Ovary (tissue), 9 donors: ENCODE data around the gene PNMA8A. TPM values are rescaled to one million over a fixed set of nuclear protein-coding genes. Genes with fewer than 3 reads are reported as not detected.

ENCODE experiments used
- DNase-seq, 5 donors: peaks; one replicate each; pipeline ENCODE4 v3.0.0-alpha.2; 2019 to 2020
- H3K27ac ChIP-seq, 2 donors: fragments of 200-600 bp; one replicate each; pipeline versions ENCODE4 v1.5.1 to v1.8.0; 2019 to 2022
- H3K27me3 ChIP-seq: fragments of 200-600 bp; one replicate; pipeline ENCODE4 v1.8.0; 2022
- H3K36me3 ChIP-seq: fragments of 200-600 bp; sonication (generic); one replicate; pipeline ENCODE4 v1.5.1; 2019
- H3K4me1 ChIP-seq: one replicate; pipeline ENCODE4 v1.8.1; 2013; ENCODE audit warnings: mild to moderate bottlenecking, moderate library complexity; ENCODE audit not compliant: insufficient read depth
- H3K4me3 ChIP-seq: fragments of 200-600 bp; sonication (generic); one replicate; pipeline ENCODE4 v1.5.1; 2017
- H3K9me3 ChIP-seq, 2 donors: fragments of 200-600 bp in 1 of 2; sonication (generic) in 1 of 2; one replicate each; pipeline versions ENCODE4 v1.5.1 to v1.8.1; 2013 to 2019; ENCODE audit warnings: mild to moderate bottlenecking in 1 of 2, moderate library complexity in 1 of 2
- EP300 ChIP-seq: sonication (generic); formaldehyde crosslinking; IDR thresholded peaks from one replicate; pipeline ENCODE4 v1.6.1; 2017; ENCODE audit warnings: antibody characterized with exemption
- POLR2A ChIP-seq: fragments of 450-650 bp; IDR thresholded peaks from one replicate; pipeline ENCODE4 v1.6.1; 2017; ENCODE audit warnings: antibody characterized with exemption, mild to moderate bottlenecking, moderate library complexity
- WGBS, 3 donors: extraction: QIAGEN DNeasy Blood & Tissue Kit in 1 of 3; methylation state at CpG; one replicate each; pipeline versions ENCODE4 v1.1.5 to v1.1.7; 2013 to 2017; 5-methylcytosine and 5-hydroxymethylcytosine counted together
- intact Hi-C, 4 donors: fragments of 100-400 bp; cut with DNase I; formaldehyde crosslinking; loops; one replicate each; pipeline versions ENCODE4 v1.11.0 to v1.15.1; 2022 to 2023
- polyA plus RNA-seq, 2 donors: library from polyadenylated mRNA; stranded (reverse); fragments of 200-250 nt in 1 of 2; fragments of 350-450 nt in 1 of 2; fragmentation: Illumina TruSeq in 1 of 2; extraction: RNeasy Lipid Tissue Mini Kit (QIAGEN cat#74804) in 1 of 2; gene quantifications; one replicate each; pipeline ENCODE4 v1.2.3, GENCODE V29; 2013 to 2014
- total RNA-seq, 7 donors: library from RNA; depleted of rRNA in 2 of 7; stranded (reverse); fragments of >200 nt in 2 of 7; fragmentation: NEBNext Ultra II Directional in 3 of 7; extraction: Animal tissue kit (Norgen Biotek cat#: 25700) in 3 of 7; gene quantifications; one replicate each; pipeline versions ENCODE4 v1.1.0 to v1.2.4, GENCODE V29; 2016 to 2023
- TF ChIP-seq, protein P1 (sequence below), 3 donors: fragments of 450-650 bp in 2 of 3; fragments of 200-600 bp in 1 of 3; IDR thresholded peaks; one replicate each; pipeline versions ENCODE4 v1.5.1 to v1.8.0; 2016 to 2022; ENCODE audit warnings: antibody characterized with exemption in 3 of 3, mild to moderate bottlenecking in 1 of 3
- donor health status: DM: no; HTN: no; CAD: no; lungs with moderate emphysema.
- donor health status: DM: no; HTN: no; CAD: no.
- donor health status: Bipolar disorder and iron deficiency.
- donor health status: DM: yes; HTN: yes; CAD: no.
- donor health status: DM: no; HTN: no; CAD: no.
- donor health status: DM: yes; HTN: yes; CAD: no.

Gene PNMA8A
- total and polyA plus RNA-seq, 9 donors, result 8.8 to 35.3 (median 32.4) TPM

DNA sequence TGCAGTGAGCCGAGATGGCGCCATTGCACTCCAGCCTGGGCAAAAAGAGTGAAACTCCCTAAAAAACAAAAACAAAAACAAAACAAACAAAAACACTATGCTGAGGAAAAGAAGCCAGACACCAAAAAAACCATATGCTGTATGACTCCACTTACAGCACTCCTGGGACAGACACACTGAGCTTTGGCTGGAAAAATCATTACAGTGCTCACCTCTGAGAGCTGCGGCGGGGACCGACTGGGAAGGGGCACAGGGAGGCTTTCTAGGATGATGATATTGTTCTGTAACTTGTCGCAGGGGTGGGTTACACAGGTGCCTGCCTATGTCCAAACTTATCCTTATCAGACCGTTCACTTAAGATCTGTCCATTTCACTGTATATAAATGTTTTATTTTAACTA is 7.8 kb downstream of the PNMA8A start:
- Histone ChIP-seq H3K36me3 (no peaks in the 10 kb centered on the region), H3K4me1 (no peaks in the 10 kb centered on the region), H3K9me3 (no peaks in the 10 kb centered on the region), H3K27me3 (no peaks in the 10 kb centered on the region), H3K4me3 (no peak overlapping the region), H3K27ac (no peak overlapping the region)
- TF ChIP-seq POLR2A (no peak), EP300 (no peak)
- TF ChIP-seq, protein P1, sequence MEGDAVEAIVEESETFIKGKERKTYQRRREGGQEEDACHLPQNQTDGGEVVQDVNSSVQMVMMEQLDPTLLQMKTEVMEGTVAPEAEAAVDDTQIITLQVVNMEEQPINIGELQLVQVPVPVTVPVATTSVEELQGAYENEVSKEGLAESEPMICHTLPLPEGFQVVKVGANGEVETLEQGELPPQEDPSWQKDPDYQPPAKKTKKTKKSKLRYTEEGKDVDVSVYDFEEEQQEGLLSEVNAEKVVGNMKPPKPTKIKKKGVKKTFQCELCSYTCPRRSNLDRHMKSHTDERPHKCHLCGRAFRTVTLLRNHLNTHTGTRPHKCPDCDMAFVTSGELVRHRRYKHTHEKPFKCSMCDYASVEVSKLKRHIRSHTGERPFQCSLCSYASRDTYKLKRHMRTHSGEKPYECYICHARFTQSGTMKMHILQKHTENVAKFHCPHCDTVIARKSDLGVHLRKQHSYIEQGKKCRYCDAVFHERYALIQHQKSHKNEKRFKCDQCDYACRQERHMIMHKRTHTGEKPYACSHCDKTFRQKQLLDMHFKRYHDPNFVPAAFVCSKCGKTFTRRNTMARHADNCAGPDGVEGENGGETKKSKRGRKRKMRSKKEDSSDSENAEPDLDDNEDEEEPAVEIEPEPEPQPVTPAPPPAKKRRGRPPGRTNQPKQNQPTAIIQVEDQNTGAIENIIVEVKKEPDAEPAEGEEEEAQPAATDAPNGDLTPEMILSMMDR (IDR thresholded peaks at IDR 0.05), result no peak
- intact Hi-C loops, result no loop called here
- WGBS, 3 donors, result 81 to 83% (median 82%) methylated on average over 7 of the region's 7 CpGs
- DNase-seq, result peak in 1 of 5 donors; percentile 10

DNA sequence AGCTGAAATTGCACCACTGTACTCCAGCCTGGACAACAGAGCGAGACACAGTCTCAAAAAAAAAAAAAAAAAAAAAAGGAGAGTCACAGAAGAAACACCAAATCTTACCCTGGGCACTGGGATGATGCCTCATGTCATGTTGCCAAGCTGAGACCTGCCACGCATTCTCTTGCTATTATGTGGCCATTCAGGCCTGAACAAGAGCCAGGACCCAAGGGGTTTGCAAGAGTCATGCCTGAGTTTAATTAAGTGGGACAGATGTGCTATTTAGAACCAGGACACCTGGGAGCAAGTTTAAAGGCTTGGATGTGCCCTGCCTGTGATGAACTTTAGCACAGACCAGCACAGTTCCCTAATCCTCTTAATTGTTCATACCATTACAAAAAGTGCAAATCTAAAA is 9.8 kb downstream of the PNMA8A start:
- Histone ChIP-seq H3K36me3 (no peaks in the 10 kb centered on the region), H3K27ac (no peak overlapping the region)

DNA sequence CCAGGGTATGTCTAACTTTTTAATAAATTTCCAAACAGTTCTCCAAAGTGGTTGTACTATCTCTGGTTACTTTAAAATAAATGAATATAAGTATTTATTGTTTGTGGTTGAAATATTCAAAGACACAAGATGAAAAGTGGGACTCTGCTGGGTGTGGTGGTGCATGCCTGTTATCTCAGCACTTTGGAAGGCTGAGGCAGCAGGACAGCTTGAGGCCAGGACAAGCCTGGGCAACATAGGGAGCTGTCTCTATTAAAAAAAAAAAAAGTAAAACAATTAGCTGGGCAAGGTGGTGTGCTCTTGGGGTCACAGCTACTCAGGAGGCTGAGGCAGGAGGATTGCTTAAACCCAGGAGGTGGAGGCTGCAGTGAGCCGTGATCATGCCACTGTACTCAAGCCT is 10.4 kb downstream of the PNMA8A start:
- no peak for TF ChIP-seq POLR2A

More for the DNA sequence above, 9.8 kb downstream of the PNMA8A start:
- Histone ChIP-seq H3K4me1 (no peaks in the 10 kb centered on the region), H3K9me3 (no peaks in the 10 kb centered on the region), H3K27me3 (no peaks in the 10 kb centered on the region), H3K4me3 (no peak overlapping the region)
- no peak for DNase-seq
- intact Hi-C loops, result no loop called here
- TF ChIP-seq POLR2A (no peak), EP300 (no peak)
- TF ChIP-seq, protein P1 (IDR thresholded peaks at IDR 0.05), result no peak
- WGBS, 3 donors, result 93 to 97% (median 97%) methylated on average over 2 of the region's 2 CpGs

DNA sequence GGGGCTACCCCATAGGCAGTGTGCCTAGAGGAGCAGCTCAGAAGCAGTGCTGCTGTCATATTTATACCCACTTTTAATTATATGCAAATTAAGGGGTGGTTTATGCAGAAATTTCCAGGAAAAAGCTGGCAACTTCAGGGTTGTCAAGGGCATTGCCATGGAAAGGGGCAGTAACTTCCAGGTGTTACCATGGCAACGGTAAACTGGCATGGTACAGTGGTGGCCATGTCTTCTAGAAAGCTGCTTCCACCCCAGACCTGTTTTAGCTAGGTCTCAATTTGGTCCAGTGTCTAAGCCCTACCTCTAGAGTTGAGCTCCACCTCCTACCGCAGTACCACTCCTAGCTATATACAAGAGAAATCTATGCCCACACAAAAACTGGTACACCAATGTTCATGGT is 11.3 kb downstream of the PNMA8A start:
- H3K27me3 ChIP-seq, result no peaks in the 10 kb centered on the region
- no peak overlapping the region for H3K4me3 ChIP-seq
- intact Hi-C loops, result no loop called here
- TF ChIP-seq EP300 (no peak), POLR2A (no peak)
- TF ChIP-seq, protein P1 (IDR thresholded peaks at IDR 0.05), result no peak
- H3K36me3 ChIP-seq, result no peaks in the 10 kb centered on the region
- DNase-seq, result no peak
- no peaks in the 10 kb centered on the region for H3K9me3 ChIP-seq
- WGBS, 3 donors, result 62 to 81% (median 64%) methylated on average over 2 of the region's 2 CpGs
- H3K4me1 ChIP-seq, result no peaks in the 10 kb centered on the region
- no peak overlapping the region for H3K27ac ChIP-seq

More for the DNA sequence above, 10.4 kb downstream of the PNMA8A start:
- Histone ChIP-seq H3K36me3 (no peaks in the 10 kb centered on the region), H3K4me3 (no peak overlapping the region), H3K9me3 (no peaks in the 10 kb centered on the region), H3K4me1 (no peaks in the 10 kb centered on the region), H3K27me3 (no peaks in the 10 kb centered on the region), H3K27ac (no peak overlapping the region)
- 82 to 98% (median 88%) methylated on average over 1 of the region's 1 CpG for WGBS, 3 donors
- intact Hi-C loops, result no loop called here
- DNase-seq, result peak in 1 of 5 donors; percentile 1

DNA sequence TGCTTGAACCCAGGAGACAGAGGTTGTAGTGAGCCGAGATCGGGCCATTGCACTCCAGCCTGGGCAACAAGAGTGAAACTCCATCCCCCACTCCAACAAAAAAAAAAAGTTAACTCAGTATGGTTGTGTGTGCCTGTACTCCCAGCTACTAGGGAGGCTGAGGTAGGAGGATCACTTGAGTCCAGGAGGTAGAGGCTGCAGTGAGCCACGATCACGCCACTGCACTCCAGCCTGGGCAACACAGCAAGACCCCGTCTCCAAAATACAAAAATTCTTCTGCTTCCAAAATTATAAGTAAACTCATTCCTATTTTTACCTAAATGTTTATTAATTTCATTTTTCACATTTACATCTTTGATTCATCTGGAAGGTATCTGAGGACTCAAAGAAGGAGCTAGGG is 14.4 kb downstream of the PNMA8A start:
- H3K27ac ChIP-seq, result no peak overlapping the region
- H3K36me3 ChIP-seq, result no peaks in the 10 kb centered on the region
- TF ChIP-seq, protein P1 (IDR thresholded peaks at IDR 0.05), result no peak
- TF ChIP-seq EP300 (no peak), POLR2A (no peak)
- H3K4me1 ChIP-seq, result no peaks in the 10 kb centered on the region
- intact Hi-C loops, result no loop called here
- WGBS, 3 donors, result 92 to 94% (median 93%) methylated on average over 5 of the region's 5 CpGs
- no peak overlapping the region for H3K4me3 ChIP-seq
- DNase-seq, result peak in 1 of 5 donors; percentile 5
- no peaks in the 10 kb centered on the region for H3K9me3 ChIP-seq
- no peaks in the 10 kb centered on the region for H3K27me3 ChIP-seq
